GM21576 (cell line): ENCODE measurements around the gene ATP6V0D1.
"Not testable (repeated sequence)": the region's sequence is repeated elsewhere in the genome, so short reads cannot be mapped to it uniquely, and the experiment has no call there.

ENCODE experiments used
- ATAC-seq: cut with Tn5 transposase; IDR thresholded peaks from one replicate; pipeline ENCODE4 v1.9.1; 2021; ENCODE audit warnings: mild to moderate bottlenecking, moderate library complexity; ENCODE audit not compliant: unreplicated experiment

Gene ATP6V0D1

GRCh38 chr16:67504031-67505021, 23.4 kb upstream of the ATP6V0D1 start:
- ATAC-seq, result peak; percentile 85

- no peak for ATAC-seq
These were observed 18.1 kb upstream of the ATP6V0D1 start for GRCh38 chr16:67499106-67499505.

GRCh38 chr16:67490335-67491096, 9.6 kb upstream of the ATP6V0D1 start:
- no peak for ATAC-seq

- ATAC-seq, result no peak
These were observed 8.6 kb upstream of the ATP6V0D1 start for GRCh38 chr16:67489401-67490083.

- not testable (repeated sequence) for ATAC-seq
These were observed 6.6 kb upstream of the ATP6V0D1 start for GRCh38 chr16:67487561-67487960.

GRCh38 chr16:67486805-67487204, 5.8 kb upstream of the ATP6V0D1 start:
- no peak for ATAC-seq

- no peak for ATAC-seq
These were observed 3.0 kb upstream of the ATP6V0D1 start for GRCh38 chr16:67483731-67484525.

- no peak for ATAC-seq
These were observed 2.2 kb upstream of the ATP6V0D1 start, which contains the start of gene AGRP for GRCh38 chr16:67483150-67483549. Gene AGRP (minus strand): TSS chr16:67483547. CDS start chr16:67483398, 149 bp downstream.

GRCh38 chr16:67482233-67482924, 1.4 kb upstream of the ATP6V0D1 start:
- ATAC-seq, result no peak

GRCh38 chr16:67481561-67482232, 740 bp upstream of the ATP6V0D1 start:
- ATAC-seq, result no peak

GRCh38 chr16:67477960-67478554, 2.9 kb downstream of the ATP6V0D1 start:
- ATAC-seq, result no peak

GRCh38 chr16:67474551-67475455, 6.2 kb downstream of the ATP6V0D1 start:
- ATAC-seq, result no peak

GRCh38 chr16:67471758-67472384, 9.1 kb downstream of the ATP6V0D1 start:
- no peak for ATAC-seq

- no peak for ATAC-seq
These were observed 10.6 kb downstream of the ATP6V0D1 start for GRCh38 chr16:67470359-67470758.

GRCh38 chr16:67468731-67469130, 12.2 kb downstream of the ATP6V0D1 start:
- no peak for ATAC-seq

- ATAC-seq, result no peak
These were observed 14.4 kb downstream of the ATP6V0D1 start for GRCh38 chr16:67466581-67466980.

GRCh38 chr16:67464565-67464964, 16.4 kb downstream of the ATP6V0D1 start:
- ATAC-seq, result no peak
